HG03095 (cell line): ENCODE results near the gene AGAP1.

ENCODE experiments used
- ATAC-seq: cut with Tn5 transposase; IDR thresholded peaks from one replicate; pipeline ENCODE4 v1.9.1; 2021; ENCODE audit warnings: moderate library complexity; ENCODE audit not compliant: unreplicated experiment

AGAP1 gene

DNA sequence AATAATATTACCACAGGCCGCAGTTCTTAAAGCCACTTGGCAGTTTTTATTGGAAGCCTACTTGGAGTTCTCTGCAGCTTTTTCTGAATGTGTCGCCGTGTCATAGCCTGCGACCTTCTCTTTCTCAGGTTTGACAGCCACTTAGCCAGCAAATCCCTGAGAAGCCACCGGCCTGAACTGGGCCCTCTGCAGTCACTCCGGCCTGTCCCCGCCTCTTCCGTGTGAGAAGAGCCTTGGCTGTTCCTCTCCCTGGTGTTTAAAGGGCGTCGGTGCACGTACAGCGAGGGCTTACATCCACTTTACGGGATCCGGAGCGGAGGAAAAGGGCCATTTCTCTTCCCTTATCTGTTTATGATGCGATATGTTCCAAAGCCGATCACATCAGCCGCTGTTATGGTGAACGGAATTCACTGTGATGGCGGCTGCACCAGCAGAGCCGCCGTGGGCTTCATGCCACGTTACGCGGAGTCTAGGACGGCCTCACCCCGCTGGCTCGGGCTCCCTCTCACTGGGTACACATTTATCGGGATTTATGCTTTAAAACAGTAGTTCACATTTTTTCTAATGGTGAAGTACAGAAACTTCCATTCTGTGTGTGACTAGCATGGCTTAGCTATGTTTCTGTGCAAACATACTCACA, 607.6 kb downstream of the AGAP1 start:
- no peak for ATAC-seq

DNA sequence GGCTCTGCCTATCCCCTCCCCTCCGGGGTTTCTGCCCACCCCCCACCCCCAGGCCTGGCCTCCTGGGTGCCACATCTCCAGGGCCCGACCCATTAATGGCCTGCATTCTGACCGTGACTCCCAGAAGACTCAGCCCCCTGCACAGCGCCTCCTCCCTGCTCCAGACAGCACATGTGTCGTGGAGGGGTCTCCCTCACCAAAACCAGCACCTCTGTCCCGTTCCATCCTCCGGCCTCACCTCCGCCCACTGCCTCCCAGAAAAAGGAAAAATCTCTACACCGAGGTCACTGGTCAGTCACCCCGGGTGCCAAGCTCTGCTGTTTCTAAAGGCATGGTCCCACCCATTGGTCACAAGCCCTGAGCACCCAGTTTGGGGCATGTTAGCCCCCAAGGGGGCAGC, 609.1 kb downstream of the AGAP1 start:
- ATAC-seq = no peak

DNA sequence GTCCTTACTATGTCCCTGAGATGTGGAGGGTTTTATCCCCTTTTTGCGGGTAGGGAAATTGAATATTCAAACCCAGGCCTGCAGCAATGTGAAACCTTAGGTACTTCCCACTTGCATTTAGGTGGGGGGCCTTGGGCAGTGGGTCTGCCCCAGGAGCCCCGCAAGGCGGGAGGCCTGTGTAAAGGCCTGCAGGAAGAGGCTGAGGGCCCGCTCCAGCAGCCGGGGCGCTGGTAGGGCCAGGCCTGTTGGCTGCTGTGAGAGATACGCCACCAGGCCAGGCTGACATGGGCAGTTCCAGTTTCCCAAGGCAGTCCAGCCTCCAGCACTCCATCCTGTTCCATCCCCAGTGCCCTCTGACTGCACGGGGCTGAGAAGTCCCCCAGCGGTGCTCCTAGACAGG, 610.1 kb downstream of the AGAP1 start:
- no peak for ATAC-seq

DNA sequence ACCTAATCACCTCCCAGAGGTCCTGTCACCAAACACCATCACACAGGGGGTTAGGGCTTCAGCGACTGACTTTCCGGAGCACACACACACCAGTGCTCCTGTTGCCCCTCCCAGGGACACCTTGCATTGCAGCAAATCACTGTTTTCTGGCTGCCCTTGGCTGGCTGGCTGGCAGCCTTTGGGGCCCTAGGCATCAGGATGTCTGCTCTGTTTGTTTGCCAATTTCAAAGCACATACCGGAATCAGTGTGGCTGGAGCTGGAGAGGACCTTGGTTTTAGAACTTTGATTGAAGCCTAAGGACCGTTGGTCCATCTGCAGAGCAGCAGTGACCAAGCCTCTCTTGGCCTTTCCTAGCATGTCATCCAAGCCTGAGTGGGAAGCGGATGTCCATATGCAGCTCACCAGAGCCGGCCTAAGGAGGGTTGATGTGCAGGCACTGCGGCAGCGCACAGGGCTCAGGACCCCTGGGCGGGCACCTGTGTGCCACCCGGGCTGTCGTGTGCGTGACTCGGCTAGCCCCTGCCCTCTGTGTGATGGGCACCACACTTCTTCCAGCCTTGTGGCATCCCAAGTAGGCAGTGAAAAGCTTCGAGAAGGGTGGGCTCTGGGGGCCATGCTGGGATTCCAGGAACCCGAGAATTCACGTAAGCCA, 612.2 kb downstream of the AGAP1 start:
- ATAC-seq = no peak

DNA sequence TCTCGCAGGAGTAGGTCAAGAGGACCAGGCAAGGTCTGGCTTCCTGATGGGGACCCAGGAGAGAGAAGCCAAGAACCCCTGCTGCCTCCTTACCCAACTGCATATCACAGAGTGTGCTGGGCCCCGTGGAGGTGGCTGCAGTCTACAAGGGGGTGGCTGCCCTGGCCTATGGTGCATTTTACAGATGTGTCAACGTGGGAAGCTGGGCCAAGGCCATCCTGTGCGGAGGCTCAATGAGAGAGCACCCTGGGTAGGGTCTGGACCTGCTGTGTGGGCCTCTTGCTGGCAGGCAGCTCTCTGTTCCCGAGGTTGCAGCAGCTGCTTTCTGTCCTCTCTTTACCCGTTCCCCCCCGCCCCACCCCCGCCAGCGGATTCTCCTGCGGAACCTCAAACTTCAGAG, 612.9 kb downstream of the AGAP1 start:
- no peak for ATAC-seq

DNA sequence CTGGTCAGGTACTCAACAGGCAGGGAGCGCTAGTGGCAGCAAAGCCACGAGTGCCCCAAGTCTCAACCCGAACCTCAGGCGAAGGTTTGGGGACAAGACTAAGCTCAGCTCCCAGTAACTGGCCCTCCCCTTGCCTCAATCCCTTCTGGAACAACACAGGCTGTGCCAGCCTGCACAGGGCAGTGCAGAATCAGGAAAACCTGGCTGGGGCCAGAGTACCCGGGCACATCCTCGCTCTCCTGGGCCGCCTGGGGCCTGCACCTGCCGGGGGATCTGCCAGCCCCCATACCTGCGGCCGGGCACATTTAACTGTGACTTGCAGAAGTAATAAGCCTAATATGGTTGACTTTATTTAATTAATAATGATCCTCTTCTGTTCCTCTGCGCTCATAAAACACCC, 613.7 kb downstream of the AGAP1 start:
- ATAC-seq = no peak

DNA sequence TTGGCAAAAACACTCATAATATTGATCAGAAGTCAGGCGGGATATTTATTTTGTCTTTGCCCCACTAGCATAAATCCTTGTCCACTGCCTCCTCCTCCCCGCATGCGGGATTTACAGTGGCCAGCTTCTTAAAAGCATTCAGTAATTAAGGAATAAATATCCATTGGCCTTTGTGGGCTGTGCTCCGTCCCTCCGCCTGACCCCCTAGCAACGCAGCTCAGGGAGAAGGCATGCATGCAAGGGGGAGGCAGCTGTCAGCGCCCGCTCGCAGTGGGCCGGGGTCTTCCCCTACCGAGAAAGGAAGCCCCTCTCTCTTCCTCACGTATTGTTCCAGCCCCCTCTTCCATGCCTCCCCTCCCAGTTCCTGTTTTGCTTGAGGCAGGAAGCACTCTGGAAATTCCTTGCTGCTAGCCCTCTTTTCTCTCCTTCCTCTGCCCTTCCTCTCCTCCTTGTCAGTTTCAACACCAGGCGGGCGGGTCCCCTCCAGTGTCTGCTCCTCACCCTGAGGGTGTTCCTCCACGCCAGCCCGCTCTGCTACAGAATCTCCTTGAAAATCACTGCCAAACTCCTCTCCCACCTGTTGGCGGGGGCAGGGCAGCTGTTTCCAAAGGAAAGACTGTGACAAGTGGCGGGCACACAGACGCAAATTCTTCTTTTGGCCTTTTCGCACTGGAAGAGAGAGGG, 614.2 kb downstream of the AGAP1 start:
- no peak for ATAC-seq

DNA sequence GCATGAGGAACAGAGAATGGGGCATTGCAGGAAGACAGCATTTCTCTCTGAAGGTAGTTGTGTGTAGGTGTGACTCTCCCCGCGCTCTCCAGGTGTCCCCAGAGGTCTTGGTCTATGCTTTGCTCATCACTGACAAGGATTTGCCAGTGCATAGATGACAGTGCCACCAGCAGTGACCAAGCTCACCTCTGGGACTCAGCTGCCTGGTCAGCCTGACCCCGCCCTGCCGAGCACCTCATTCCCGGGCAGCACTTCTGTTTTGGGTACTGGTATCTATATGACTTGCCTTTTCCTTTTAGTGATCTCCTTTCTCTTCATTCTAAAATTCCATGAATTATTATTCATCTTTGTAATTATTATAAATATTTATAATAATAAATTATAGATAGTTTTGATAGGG, 615.2 kb downstream of the AGAP1 start:
- no peak for ATAC-seq

DNA sequence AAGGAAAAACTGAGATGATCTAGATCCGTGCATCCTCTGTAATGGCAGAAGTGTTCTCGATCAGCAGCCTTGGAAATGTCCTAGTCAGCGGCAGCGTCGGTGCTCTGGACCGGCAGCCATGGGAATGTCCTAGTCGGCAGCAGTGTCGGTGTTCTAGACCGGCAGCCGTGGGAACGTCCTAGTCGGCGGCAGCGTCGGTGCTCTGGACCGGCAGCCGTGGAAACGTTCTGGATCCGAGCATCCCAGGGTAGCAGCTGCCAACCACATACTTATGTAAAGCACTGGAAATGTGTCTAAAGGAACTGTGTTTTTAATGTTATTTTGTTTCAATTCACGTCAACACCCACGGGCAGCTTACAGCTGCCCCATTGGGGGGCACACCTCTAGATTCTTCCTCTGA, 615.6 kb downstream of the AGAP1 start:
- ATAC-seq = no peak

DNA sequence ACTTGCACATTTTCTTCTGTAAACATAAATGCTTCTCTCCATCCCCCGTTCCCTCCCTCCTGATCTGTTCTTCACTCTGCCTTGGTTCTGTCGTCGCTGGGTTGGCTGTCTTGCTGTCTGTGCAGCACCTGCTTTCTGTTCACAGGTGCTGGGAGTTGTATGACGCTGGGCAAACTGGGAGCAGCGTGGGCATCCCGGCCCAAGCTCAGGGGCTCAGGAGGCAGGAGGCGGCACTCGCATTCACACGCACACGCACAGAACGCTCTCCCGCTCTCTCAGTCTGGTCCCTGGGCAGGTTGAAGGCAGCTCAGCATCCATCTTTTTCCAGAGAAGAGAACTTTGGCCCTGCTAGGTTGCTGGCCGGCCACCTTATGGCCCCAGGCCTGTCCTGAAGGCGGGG, 618.6 kb downstream of the AGAP1 start:
- no peak for ATAC-seq

DNA sequence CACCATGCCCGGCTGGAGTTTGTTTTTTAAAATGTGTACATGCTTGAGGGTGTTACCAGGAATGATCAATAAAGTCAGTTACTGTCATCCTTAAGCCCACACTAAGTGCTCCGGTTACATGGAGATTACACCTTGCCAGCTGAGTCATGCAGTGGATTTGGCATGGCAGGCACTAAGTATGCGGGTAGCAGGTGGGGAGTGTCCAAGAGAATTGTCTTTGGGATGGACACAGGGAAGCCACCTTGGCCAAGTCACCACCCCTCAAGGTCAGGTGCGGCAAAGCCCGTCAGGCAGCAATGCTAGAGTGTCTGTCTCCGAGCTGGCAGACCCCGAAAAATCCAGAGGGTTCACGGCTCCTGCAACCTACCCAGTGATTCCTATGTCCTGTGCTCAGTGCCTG, 619.6 kb downstream of the AGAP1 start:
- no peak for ATAC-seq

DNA sequence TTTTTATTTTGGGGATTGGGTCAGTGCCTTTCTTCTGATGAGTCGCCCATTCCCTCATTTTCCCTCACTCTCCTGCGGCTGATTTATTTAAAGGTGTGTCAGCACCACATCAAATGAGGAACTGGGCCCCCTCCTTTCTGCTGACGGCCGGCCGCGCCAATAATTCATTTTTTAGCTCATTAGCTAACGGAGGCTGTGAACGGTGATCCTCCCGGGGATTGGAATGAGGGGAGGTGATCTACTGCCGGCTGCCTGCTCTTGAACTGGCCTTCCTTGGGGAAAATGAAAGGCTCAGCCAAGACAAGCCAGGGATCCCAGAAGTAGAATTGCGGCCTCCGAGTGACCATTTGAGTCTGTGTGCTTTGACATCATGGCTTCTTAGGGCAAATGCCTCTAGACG, 620.1 kb downstream of the AGAP1 start:
- ATAC-seq = no peak

DNA sequence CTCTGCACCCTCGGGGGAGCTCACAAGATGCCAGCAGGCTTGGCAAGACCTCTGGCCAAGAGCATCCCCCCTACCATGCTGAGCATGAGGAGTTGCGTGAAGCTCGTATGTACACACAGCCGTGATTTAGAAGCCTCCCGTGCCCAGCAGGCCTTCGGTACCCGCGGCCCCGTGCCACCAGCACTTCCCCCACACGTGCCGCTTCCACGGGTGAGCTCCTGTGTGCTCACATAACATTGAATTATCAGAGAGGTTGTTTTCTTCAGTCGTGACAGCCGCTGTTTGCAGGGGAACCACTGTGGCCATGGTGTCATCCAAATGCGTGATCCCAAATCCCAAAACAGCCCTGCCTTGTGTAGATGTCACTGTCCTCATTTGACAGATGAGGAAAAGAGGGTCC, 621.1 kb downstream of the AGAP1 start:
- ATAC-seq = no peak

DNA sequence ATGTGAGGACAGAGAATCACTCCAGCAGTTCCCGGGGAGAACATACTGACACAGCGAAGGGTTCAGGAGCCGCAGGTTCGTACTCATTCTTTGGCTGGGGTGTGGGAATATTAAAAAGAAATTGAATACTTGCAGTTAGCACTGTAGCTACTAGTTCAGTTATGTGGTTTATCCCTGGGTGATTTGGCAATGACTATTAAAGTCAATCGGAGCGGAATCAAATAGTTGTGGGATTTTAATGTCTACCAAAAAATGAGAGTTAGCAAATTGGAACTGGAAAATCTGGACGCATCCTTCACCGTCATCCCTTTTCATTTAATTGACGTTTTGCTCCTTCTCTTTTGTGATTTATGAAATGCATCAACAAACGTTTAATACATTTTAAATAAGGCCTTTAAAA, 623.6 kb downstream of the AGAP1 start:
- ATAC-seq = no peak

DNA sequence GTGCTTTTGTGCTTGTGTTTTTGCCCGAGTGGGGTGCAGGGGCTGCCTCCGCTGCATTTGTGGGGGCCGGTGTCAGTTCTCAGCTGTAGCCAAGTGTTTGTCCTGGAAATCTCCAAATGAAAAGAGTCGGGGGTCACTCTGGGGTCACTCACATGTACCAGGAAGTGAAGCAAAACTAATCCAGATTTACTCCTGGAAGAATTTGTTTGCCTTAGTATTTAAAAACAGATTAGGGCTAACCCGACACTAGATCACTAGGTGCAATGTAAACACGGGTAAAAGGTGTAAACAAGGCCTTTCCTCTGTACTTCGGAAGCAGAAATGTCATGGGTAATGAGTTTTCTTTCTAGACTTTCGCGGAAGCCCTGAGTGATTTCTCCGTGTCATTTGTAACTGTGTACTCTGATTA, 624.0 kb downstream of the AGAP1 start:
- no peak for ATAC-seq

DNA sequence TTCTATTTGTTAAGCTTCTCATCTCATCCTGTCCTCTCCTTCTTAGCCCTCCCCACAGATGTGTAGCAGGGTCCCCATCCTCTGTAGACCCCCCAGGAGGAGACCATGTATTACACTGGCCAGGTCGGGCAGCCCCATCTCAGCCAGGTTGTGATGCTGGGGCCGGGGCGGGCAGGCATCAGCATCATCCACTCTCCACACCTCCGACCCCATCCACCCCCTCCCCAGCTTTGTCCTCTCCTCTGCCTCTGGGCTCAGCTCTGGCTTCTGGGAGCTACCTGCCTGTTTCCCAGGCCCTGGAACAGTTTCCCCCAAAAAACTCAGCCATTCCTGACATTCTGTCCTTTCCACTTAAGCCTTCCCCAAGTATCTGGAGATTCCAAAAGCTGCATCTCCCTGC, 625.2 kb downstream of the AGAP1 start:
- no peak for ATAC-seq

DNA sequence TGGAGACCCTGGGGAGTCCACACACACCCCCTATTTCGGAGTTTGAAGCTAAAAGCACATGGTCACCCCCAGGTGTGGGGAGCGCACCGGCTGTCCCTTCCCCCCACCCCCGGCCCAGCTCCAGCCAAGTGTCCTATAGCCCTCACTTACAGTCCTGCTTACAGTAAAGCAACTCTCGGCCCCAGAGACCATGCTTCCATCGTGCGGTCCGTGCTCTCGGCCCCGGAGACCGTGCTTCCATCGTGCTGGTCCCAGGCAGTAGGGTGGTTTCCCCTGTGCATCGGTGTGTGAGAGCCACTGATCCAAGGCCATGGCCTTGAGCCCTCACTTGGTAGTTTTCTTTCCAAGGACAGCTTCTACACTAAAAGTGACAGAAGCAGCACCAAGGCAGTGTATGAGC, 625.6 kb downstream of the AGAP1 start:
- ATAC-seq = no peak

DNA sequence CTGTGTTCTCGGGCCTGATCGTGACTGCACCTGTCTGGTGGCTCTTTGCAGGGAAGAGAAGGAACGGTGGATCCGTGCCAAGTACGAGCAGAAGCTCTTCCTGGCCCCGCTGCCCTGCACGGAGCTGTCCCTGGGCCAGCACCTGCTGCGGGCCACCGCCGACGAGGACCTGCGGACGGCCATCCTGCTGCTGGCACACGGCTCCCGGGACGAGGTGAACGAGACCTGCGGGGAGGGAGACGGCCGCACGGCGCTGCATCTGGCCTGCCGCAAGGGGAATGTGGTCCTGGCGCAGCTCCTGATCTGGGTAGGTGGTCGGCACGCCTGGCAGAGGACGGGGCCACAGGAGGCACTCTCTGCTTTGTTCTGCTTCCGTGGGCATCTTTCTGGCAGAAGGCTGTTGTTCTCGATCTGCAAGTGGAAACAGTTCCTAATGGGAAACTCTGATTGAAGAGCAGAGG, 626.3 kb downstream of the AGAP1 start:
- ATAC-seq = no peak

DNA sequence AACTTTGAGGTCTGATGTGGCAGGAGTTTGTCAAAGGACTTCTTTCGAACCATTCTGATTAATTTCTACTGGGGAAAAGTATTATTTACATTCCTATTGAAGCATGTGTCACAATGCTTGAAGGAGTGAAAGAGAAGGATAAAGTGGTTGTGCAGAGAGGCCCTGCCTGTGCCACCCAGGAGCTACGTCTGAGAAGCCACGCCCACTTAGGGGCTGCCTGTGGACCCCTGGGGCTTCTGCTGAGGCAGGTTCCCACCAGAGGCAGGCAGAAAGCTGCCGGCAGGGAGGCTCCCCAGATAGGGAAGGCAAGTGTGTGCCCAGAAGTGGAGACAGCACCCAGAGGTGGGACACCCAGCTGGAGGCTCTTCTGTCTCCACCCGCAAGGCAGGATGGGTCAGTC, 627.0 kb downstream of the AGAP1 start:
- ATAC-seq = no peak

DNA sequence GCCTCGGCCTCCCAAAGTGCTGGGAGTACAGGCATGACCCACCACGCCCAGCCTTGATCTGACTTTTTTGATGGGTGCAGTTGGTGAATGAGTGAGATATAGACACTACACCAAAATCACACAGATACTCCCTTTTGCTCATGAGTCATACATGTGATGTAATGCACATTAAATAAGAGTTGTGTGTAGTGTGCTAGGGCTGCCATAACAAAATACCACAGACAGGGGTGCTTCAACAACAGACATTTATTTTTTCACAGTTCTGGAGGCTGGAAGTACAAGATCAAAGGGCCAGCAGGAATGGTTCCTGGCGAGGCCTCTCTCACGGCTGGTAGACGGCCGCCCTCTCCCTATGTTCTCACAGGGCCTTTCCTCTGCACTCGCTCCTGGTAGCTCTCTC, 627.7 kb downstream of the AGAP1 start:
- ATAC-seq = no peak

DNA sequence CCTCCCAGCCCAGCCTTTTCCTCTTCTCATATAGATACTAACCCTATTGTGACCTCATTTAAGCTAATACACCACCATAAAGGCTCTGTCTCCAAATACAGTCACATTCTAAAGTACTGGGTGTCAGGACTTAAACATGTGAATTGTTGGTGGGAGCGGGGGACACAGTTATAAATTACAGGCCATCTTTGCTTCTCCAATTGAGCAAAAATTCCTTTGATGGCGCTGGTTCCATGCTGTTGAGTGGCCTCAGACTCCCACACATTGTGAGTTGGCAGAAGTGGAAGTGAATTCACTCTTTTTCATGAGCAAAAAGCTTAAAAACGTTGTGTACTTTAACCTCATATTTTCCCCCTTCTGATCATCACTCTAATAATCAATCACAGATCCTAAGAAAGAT, 628.4 kb downstream of the AGAP1 start:
- ATAC-seq = no peak

DNA sequence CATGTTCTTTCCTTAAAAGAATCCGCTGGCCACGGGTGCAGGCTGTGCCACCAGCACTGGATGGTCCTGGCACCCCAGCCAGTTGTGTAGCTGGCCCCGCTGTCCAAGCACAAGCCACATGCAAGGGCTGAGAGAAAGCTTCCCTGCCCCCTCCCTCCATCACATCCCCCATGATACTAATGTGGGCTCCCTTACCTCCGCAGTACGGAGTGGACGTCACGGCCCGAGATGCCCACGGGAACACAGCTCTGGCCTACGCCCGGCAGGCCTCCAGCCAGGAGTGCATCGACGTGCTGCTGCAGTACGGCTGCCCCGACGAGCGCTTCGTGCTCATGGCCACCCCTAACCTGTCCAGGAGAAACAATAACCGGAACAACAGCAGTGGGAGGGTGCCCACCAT, 629.9 kb downstream of the AGAP1 start:
- no peak for ATAC-seq
